NT2/D1 (cell line): ENCODE results near the gene HOMEZ.

Experiments used
- SUZ12 ChIP-seq: IDR thresholded peaks from 2 replicates; pipeline ENCODE4 v1.6.1; 2011; ENCODE audit not compliant: insufficient read length, insufficient read depth; ENCODE audit errors: extremely low read depth
- YY1 ChIP-seq: IDR thresholded peaks from 2 replicates; pipeline ENCODE4 v1.6.1; 2011; ENCODE audit not compliant: insufficient read length, insufficient read depth

DNA sequence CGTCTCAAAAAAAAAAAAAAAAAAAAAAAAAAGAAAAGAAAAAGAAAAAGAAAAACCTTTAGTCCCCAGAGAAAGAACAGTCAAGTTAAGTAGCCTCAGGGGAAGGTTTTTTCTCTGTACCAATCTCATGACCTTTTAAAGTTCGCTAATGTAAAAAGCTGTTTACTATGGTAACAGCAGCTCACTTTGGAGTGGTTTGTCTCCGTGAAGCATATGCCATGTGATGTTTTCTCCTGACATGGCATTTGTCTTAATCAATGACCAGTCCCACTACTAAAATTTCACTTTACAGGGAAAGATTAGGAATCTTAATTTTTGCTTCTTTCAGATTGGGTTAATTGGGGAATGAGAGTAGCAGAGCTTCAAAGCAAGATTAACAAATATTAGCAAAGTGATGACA lies 43.9 kb downstream of the HOMEZ start:
- TF ChIP-seq YY1 (no peak), SUZ12 (no peak)
